ENCODE measurements around the gene TOX2.
A peak's percentile ranks its signal among the peaks of the same experiment; 100 is the strongest.

The TOX2 gene

GRCh38 chr20:44113618-44114376, 199.1 kb downstream of the TOX2 start:
- DNase-seq (ENCODE audit: insufficient read length, low spot score) (no peak), FAIRE-seq (peak; percentile 77)

GRCh38 chr20:44115181-44115580, 200.5 kb downstream of the TOX2 start:
- FAIRE-seq (no peak), DNase-seq (ENCODE audit: insufficient read length, low spot score) (no peak)

GRCh38 chr20:44115762-44116644, 201.4 kb downstream of the TOX2 start:
- FAIRE-seq (no peak), DNase-seq (ENCODE audit: insufficient read length, low spot score) (no peak)

GRCh38 chr20:44117296-44118184, 202.9 kb downstream of the TOX2 start:
- DNase-seq (ENCODE audit: insufficient read length, low spot score) (no peak), FAIRE-seq (peak; percentile 77)

- FAIRE-seq (no peak), DNase-seq (ENCODE audit: insufficient read length, low spot score) (no peak)
Observed at GRCh38 chr20:44118185-44119033, 203.8 kb downstream of the TOX2 start.

Data from HTR-8/SVneo (cell line).